ENCODE data around the gene PCDHB2.

DNA sequence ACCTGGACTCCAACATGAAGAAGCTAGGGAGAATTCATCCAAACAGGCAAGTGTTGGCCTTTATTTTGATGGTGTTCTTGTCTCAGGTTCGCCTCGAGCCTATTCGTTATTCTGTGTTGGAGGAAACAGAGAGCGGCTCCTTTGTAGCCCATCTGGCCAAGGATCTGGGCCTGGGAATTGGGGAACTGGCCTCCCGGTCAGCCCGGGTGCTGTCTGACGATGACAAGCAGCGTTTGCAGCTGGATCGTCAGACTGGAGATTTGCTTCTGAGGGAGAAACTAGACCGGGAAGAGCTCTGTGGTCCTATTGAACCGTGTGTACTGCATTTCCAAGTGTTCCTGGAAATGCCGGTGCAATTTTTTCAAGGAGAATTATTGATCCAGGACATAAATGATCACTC, 27.6 kb downstream of the PCDHB2 start:
- TF ChIP-seq, protein P1, sequence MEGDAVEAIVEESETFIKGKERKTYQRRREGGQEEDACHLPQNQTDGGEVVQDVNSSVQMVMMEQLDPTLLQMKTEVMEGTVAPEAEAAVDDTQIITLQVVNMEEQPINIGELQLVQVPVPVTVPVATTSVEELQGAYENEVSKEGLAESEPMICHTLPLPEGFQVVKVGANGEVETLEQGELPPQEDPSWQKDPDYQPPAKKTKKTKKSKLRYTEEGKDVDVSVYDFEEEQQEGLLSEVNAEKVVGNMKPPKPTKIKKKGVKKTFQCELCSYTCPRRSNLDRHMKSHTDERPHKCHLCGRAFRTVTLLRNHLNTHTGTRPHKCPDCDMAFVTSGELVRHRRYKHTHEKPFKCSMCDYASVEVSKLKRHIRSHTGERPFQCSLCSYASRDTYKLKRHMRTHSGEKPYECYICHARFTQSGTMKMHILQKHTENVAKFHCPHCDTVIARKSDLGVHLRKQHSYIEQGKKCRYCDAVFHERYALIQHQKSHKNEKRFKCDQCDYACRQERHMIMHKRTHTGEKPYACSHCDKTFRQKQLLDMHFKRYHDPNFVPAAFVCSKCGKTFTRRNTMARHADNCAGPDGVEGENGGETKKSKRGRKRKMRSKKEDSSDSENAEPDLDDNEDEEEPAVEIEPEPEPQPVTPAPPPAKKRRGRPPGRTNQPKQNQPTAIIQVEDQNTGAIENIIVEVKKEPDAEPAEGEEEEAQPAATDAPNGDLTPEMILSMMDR (IDR thresholded peaks at IDR 0.05) = no peak
- TF ChIP-seq POLR2A (IDR thresholded peaks at IDR 0.05) = no peak

Measured in heart left ventricle (tissue), 13 donors.